SK-N-SH treated with all-trans-retinoic acid at 6 μM for 48 hours (cell line): ENCODE measurements around the gene HRH2.
"Not testable (repeated sequence)": the region's sequence is repeated elsewhere in the genome, so short reads cannot be mapped to it uniquely, and the experiment has no call there.

Source experiments
- ATAC-seq: fragments of 200-7000 bp; cut with Tn5 transposase; 3 replicates; pipeline ENCODE4 v1.9.1; 2020; ENCODE audit warnings: mild to moderate bottlenecking, moderate library complexity
- ARNTL ChIP-seq: fragments of 450-650 bp; formaldehyde crosslinking; IDR thresholded peaks from 2 replicates; pipeline ENCODE4 v1.5.0; 2020; ENCODE audit warnings: low read depth, mild to moderate bottlenecking, moderate library complexity, borderline replicate concordance
- BACH2 ChIP-seq: fragments of 250-450 bp; sonication (Bioruptor Pico); IDR thresholded peaks from 2 replicates; pipeline ENCODE4 v1.9.0; 2021; ENCODE audit warnings: mild to moderate bottlenecking, borderline replicate concordance
- CREB5 ChIP-seq: fragments of 250-450 bp; sonication (Bioruptor Pico); IDR thresholded peaks from 2 replicates; pipeline ENCODE4 v1.5.1; 2020; ENCODE audit warnings: low read depth, mild to moderate bottlenecking, moderate library complexity
- CSDC2 ChIP-seq: fragments of 250-450 bp; sonication (Bioruptor Pico); IDR thresholded peaks from 2 replicates; pipeline ENCODE4 v1.5.0; 2020; ENCODE audit warnings: mild to moderate bottlenecking, moderate library complexity
- CSRNP3 ChIP-seq: fragments of 250-450 bp; sonication (Bioruptor Pico); IDR thresholded peaks from 2 replicates; pipeline ENCODE4 v1.5.1; 2021; ENCODE audit warnings: mild to moderate bottlenecking, moderate library complexity
- ESRRG ChIP-seq: fragments of 250-450 bp; sonication (Bioruptor Pico); IDR thresholded peaks from 2 replicates; pipeline ENCODE4 v1.6.1; 2021; ENCODE audit warnings: mild to moderate bottlenecking
- GLIS3 ChIP-seq: fragments of 250-450 bp; sonication (Bioruptor Pico); IDR thresholded peaks from 2 replicates; pipeline ENCODE4 v1.5.0; 2020; ENCODE audit warnings: mild to moderate bottlenecking, moderate library complexity
- OSR1 ChIP-seq: fragments of 250-450 bp; sonication (Bioruptor Pico); IDR thresholded peaks from 2 replicates; pipeline ENCODE4 v1.8.0; 2022; ENCODE audit warnings: moderate library complexity, mild to moderate bottlenecking, inconsistent platforms
- PATZ1 ChIP-seq: fragments of 250-450 bp; sonication (Bioruptor Pico); IDR thresholded peaks from 2 replicates; pipeline ENCODE4 v1.8.0; 2020; ENCODE audit warnings: mild to moderate bottlenecking, moderate library complexity, borderline replicate concordance
- POU6F1 ChIP-seq: fragments of 250-450 bp; sonication (Bioruptor Pico); IDR thresholded peaks from 2 replicates; pipeline ENCODE4 v1.8.0; 2021; ENCODE audit warnings: low read depth, mild to moderate bottlenecking, moderate library complexity, borderline replicate concordance
- PPARA ChIP-seq: fragments of 250-450 bp; sonication (Bioruptor Pico); IDR thresholded peaks from 2 replicates; pipeline ENCODE4 v1.5.0; 2020; ENCODE audit warnings: mild to moderate bottlenecking, borderline replicate concordance
- RARB ChIP-seq: fragments of 250-450 bp; sonication (Bioruptor Pico); IDR thresholded peaks from 2 replicates; pipeline ENCODE4 v1.8.0; 2021; ENCODE audit warnings: mild to moderate bottlenecking, moderate library complexity
- TCF4 ChIP-seq: fragments of 250-450 bp; sonication (Bioruptor Pico); IDR thresholded peaks from 2 replicates; pipeline ENCODE4 v1.8.0; 2021; ENCODE audit warnings: mild to moderate bottlenecking, moderate library complexity, borderline replicate concordance
- TOX ChIP-seq: fragments of 250-450 bp; sonication (Bioruptor Pico); IDR thresholded peaks from 2 replicates; pipeline ENCODE4 v1.8.0; 2021; ENCODE audit warnings: mild to moderate bottlenecking, moderate library complexity, borderline replicate concordance
- TSHZ2 ChIP-seq: fragments of 250-450 bp; sonication (Bioruptor Pico); IDR thresholded peaks from 2 replicates; pipeline ENCODE4 v1.5.0; 2020; ENCODE audit warnings: mild to moderate bottlenecking, moderate library complexity
- ZC3H10 ChIP-seq: fragments of 250-450 bp; sonication (Bioruptor Pico); IDR thresholded peaks from 2 replicates; pipeline ENCODE4 v1.5.1; 2021; ENCODE audit warnings: mild to moderate bottlenecking, moderate library complexity
- ZFP3 ChIP-seq: fragments of 250-450 bp; sonication (Bioruptor Pico); IDR thresholded peaks from 2 replicates; pipeline ENCODE4 v1.5.0; 2020; ENCODE audit warnings: mild to moderate bottlenecking, moderate library complexity
- ZNF70 ChIP-seq: fragments of 450-650 bp; formaldehyde crosslinking; IDR thresholded peaks from 2 replicates; pipeline ENCODE4 v1.5.0; 2020; ENCODE audit warnings: mild to moderate bottlenecking, moderate library complexity
- ZNF8 ChIP-seq: fragments of 450-650 bp; formaldehyde crosslinking; IDR thresholded peaks from 2 replicates; pipeline ENCODE4 v1.5.0; 2020; ENCODE audit warnings: mild to moderate bottlenecking, moderate library complexity

Gene HRH2

GRCh38 chr5:175616083-175616482 is 41.8 kb upstream of the HRH2 start:
- TF ChIP-seq RARB (no peak), POU6F1 (no peak), BACH2 (CRISPR knock-in tag) (no peak)
- no peak for ATAC-seq

GRCh38 chr5:175616527-175616926 is 41.3 kb upstream of the HRH2 start:
- ATAC-seq = not testable (repeated sequence)

GRCh38 chr5:175617447-175617846 is 40.4 kb upstream of the HRH2 start:
- no peak for ATAC-seq
- no peak for TF ChIP-seq ZFP3 (CRISPR knock-in tag)
- TF ChIP-seq PATZ1 (CRISPR knock-in tag) = no peak
- TF ChIP-seq PPARA = no peak

GRCh38 chr5:175620527-175620926 is 37.3 kb upstream of the HRH2 start:
- TF ChIP-seq CREB5 (CRISPR knock-in tag) = no peak
- no peak for TF ChIP-seq OSR1 (CRISPR knock-in tag)
- no peak for TF ChIP-seq ZNF8 (CRISPR knock-in tag)
- no peak for TF ChIP-seq TSHZ2
- TF ChIP-seq ARNTL (CRISPR knock-in tag) = no peak
- TF ChIP-seq ESRRG (CRISPR knock-in tag) = no peak
- TF ChIP-seq GLIS3 (CRISPR knock-in tag) = no peak
- TF ChIP-seq POU6F1 = no peak
- no peak for TF ChIP-seq TOX (CRISPR knock-in tag)
- no peak for TF ChIP-seq ZNF70 (CRISPR knock-in tag)
- no peak for TF ChIP-seq TCF4 (CRISPR knock-in tag)
- TF ChIP-seq CSDC2 = no peak
- TF ChIP-seq ZC3H10 = no peak
- TF ChIP-seq CSRNP3 = no peak
- no peak for TF ChIP-seq BACH2 (CRISPR knock-in tag)
- no peak for TF ChIP-seq ZFP3 (CRISPR knock-in tag)

More at GRCh38 chr5:175620527-175620926, 37.3 kb upstream of the HRH2 start:
- ATAC-seq = no peak
